NCI-H524 (cell line): ENCODE measurements around the gene GAN.
"Not testable (repeated sequence)": the region's sequence is repeated elsewhere in the genome, so short reads cannot be mapped to it uniquely, and the experiment has no call there.

Experiments
- DNase-seq, 2 experiments: peaks; one replicate each; lab custom pipeline; 2025; lab: John Stamatoyannopoulos, UW

The GAN gene

DNA sequence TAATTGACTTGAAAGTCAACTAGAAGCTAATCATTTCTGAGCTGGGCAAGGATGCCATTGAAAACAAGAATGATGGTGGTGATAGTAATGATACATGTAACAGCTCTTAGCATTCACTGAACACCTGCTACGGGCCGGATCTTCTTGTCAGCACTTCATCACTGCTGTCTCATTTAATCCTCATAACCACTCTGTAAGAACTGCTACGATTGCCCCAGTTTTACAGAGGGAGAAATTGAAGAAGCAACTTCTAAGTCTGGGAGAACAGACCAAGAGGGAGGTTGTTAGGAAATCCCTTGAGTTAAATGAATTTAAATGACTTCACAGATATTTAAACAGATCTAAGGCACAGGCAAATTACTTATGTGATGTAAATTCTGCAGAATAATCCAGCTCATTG, 7.0 kb upstream of the GAN start:
- peak; percentile 4 to 39 for DNase-seq

DNA sequence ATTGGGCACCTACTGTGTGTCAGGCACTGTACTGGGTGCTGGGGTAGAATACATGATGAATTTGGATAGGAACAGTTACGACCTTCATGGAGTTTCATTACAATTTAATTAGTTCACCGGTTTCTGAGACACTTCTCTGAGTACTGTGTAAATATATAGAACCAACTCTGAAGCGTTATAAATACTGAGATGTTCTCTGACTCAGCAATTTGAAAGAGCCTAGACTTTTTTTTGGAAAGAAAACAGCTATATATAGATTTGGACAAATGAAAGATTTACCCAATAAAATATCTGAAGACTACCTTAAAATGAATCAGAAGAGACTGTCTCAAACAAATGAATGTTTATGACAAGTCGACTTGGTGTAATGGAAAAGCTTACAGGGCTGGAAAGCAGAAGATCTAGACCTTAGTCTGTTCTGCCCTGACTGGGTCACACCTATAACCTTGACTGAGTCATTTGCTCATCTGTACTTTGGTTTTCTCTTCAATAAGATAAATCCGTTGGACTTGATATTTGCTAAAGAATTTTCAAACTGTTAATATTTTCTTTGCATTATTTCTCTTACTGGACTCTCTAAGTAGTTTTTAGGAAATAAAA, 4.6 kb upstream of the GAN start:
- no peak for DNase-seq

DNA sequence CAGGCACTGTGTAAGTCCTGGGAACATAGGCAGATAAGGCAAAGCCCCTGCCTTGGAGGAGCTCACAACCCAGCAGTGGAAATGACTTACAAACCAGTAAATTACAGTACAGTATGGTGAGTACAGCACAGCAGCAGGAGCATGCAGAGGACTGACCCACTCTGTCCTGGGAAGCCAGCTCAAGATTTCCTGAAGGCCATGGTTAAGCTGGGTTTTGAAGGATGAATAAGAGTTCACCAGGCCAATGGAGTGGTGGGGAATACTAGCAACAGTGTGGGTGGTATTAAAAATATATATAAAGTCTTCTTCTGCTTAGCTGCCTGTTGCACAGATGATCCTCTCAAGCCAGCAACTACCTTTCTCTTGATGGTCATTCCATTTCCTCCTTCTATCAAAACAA, 3.0 kb upstream of the GAN start:
- DNase-seq: no peak

DNA sequence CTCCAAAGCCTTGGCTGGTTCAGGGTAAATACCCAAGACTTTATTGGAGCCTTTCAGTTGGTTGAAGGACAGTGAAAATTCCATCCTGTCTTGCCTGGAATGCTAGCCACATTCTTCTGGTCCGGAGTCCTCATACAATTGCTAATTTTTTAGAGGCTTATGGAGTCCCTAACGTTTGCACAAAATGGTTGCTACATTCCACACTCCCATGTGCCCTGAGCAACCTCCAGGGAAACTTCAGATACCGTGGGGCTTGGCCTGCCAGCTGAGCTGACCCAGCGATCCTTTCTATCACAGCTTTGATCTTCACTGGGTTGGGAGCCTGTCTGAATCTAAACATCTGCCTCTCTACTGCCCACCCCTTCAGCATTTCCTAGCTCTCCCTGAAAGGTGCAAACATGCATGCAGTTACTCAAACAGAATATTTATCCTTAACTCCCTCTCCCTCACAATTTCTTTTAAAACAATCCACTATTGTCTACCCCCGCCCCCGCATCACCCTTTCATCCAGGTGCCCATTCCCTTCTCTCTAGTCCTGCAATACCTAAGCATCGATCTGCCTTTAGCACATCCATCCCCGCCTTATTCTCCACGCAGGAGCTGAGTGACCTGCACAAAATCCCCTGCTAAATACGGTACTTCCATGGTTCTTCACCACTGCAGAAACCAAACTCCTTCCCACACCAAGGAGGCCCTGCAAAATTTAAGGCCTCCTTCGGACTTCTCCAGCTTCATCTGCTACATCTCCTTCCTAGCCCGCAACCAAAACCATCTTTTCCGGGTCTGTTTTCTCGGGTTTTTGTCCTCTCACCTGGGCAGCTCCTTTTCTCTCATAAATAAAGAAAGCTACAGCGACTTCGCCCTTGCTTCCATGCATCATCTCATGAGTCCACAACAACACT, 810 bp upstream of the GAN start:
- peak in 1 of 2 experiments; percentile 30 for DNase-seq

DNA sequence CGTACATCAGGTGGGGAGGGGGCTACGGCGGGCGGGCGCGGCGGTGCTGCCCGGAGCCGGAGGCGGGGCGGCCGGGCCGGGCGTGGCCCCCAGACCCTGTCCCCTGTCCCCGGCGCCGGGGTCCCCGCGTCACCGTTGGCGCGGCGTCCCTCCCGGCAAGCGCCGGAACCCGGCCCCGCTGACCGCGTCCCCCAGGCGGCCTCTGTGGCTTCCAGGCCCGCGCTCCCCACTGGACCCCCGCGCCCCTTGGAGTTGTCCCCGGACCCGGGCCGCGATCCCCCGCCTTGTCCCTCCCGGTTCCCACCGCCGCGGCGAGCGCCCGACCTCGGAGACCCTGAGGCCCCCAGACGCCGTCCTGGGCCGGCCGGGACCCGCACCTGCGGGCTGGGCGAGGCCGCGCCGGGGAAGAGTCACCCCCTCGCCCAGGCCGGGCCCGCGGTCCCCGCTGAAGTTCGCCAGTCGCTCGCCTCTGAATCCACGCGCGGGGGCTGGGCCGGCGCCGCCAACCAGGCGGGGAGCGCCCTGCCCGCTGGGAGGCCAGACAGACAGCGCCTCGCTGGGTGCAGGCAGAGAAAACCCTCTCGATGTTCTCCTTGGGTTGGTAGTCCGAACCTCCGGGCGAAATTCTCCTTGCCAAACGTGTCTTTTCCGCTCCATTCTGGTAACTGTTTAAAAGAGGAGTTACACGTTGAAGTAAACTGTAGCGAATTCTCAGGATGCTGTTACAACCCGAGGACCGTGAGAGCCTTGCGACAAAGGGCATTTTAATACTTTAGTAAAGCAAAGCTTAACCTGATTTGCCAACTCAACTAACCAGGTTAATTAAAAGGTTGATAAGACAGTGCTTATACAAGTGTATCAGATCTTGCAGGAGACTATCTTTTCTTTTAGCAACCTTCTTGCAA, 761 bp downstream of the GAN start:
- DNase-seq: peak in 1 of 2 experiments; percentile 52

DNA sequence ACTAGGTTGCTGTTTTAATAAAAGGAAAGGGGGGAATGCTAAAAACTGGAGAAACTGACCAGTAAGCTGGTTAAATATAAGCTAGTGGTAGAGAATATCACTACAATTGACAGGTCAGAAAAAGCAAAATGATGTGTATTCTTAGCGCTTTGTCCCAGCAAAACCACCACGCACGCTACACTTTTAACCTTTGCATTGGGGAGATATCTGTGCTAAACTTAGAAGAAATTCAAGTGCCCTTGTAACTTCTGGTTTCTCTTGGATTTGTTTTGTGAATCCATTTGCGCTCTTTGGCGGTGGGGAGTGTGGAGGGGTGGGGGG, 1.4 kb downstream of the GAN start:
- no peak for DNase-seq

DNA sequence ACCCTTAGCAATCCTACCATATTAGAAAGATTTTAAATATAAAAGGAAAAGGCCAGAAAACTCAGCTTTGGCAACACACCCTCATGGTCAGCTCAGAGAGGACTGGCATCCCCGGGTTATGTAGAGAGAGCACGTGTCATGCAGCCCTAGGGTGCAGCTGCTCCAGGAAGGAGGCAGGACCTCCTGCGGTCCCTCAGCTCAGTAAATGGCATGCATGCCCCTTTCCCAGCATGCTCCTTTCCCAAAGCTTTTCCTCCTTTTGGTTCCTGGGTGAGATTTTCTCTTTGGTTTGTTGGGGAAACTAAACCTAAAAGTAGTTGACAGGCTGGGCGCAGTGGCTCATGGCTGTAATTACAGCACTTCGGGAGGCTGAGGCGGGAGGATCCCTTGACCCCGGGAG, 3.9 kb downstream of the GAN start:
- no peak for DNase-seq

DNA sequence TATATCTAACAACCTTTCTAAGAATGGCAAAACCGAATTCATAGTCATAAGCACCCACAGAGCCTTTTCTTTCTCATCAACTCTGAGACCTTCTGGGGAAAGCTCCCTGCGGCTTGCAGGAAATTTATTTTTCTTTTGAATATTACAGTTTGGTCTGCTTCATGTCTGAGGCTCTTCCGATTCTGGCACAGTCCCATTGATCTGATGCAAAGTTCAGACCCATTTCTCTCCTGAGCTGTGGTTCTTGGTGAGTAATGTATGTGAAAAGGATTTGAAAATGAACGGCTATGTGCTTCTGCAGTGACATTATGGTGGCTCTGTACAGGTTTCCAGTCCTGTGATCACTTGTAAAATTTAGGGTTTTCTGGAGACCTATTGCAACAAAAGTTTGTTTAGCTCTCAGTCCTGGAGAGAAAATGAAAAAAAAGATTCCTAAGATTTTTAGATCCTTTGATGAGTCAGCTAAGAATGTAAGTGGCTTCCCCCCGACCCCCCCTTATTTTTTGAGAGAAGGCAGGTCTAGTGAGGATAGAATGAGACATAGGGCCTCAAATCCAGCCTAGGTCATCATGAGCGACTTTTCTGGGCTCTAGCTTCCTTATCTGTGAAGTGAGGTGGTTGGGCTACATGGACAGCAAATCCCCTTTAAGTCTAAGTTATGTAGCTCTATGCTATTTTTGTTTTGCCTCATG, 4.6 kb downstream of the GAN start:
- no peak for DNase-seq

DNA sequence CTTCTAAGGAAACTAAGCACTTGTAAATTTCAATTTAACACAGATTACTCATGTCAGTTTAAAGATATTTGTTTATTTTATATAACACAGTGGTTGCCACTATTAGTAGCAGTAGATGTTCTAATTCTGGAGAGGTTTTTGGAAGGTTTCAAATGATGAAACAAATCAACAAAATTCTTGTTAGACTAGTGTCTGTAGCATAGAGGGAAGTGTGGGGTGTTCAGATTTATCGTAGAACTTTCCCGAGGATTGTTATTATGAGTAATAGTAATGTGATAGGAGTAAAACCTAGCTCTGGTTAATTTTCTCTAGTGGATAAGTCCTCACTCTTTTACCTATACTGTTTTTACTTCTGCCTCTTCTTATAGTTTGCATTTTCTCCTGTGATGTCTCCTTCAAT, 6.3 kb downstream of the GAN start:
- no peak for DNase-seq

DNA sequence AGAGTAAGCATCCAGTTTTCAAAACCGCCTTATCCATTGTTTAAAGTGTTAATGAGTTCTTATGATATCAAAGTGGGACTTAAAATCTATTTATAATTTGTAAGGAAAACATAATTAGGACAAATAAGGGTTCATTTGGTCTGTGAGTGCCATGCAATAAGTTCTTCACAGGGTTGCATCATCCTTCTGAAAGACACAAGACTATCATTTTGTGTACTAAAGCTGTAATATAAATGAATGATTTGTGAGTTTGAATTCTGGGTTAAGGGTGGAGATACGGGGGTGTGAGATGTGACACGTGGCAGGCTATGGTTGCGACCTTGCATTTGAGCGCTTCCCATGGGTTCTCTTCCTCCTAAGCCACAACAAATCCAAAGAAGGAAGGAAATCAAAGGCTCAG, 6.8 kb downstream of the GAN start:
- no peak for DNase-seq

DNA sequence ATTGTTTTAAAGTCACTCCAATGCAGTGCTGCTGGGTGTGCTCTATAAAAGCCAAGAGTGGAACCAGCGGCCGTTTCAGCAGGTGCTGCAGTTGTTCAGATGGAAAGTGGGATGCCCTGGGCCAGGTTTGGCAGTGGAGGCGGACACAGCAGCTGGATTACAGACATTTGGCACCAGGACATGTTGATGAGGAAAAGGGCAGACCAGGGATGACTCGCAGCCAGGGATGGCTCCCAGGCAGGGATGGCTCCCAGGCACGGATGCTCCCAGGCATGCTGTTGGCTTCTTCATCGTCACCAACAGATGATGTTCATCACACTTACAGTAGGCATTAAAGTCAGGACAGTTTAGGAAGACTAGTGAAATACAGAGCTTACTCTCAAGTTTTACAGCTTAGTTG, 10.0 kb downstream of the GAN start:
- DNase-seq: no peak

DNA sequence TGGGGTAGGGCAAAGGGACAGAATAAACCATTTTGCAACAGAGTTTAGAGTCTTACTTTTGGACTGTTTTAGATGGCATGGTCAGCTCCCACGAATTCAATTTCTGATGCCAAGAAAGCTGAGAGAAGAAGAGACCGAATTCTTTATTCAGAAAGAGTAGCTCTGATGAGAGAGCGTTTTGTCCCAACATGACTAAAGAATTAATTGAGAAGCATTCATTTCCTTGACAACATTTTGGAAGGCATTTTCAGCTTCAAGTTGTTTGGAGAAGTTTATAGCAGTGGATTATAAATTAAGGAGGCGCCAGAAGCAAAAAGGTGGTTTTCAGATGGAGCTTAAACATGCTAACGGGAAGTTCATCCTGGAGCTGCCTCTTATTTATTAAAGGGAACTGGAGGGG, 12.2 kb downstream of the GAN start:
- no peak for DNase-seq

DNA sequence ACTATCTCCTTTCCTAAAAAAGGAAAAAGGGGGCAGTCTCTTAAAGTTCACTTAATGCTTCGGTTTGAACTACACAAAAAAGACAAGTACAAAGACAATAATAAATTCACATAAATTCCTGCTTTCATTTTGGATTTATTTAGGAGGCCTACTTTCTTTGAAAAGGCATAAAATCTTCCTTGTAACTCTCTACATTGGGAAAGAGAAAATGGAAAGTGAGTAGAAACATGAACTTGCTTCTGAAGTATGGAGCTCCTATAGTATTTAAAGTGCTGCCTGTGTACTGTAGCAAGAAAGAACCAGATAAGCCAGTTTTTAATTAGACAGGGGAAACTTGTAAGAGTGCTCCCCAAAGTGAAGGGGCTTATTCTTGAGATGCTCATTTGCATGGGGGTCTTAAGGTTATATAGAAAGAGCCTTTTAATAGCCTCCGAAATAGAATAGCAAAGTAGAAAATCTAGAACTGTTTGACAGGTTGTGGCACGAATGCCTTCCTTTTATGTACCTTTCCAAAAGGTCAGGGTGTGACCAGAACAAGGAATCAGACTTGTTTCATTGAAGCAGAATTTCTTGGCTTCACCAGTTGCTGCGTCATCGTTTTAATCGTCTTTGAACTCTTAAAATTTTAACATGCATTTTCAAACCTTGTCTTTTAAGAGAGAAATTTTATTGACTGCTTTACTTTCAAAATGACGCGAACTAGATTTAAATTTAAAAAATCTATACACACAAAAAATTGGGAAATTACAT, 12.9 kb downstream of the GAN start:
- DNase-seq: no peak

DNA sequence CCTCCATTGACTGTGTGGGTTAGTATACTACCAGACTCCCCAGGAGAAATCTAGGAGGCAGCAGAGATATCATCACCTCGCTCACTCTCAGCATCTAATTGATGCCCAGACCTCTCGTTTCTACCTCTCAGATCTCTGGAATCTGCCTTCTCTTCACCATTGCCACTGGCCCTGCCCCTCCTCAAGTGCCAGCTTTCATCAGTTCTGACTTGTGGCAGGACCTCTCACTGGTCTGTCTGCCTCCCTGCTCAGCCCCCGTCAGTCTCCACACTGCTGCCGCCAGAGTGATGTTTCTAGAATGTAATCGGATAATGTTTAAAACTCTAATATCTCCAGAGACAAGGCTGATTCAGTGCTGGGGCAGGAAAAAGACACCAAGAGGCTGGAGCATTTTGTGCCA, 15.2 kb downstream of the GAN start:
- DNase-seq: no peak

DNA sequence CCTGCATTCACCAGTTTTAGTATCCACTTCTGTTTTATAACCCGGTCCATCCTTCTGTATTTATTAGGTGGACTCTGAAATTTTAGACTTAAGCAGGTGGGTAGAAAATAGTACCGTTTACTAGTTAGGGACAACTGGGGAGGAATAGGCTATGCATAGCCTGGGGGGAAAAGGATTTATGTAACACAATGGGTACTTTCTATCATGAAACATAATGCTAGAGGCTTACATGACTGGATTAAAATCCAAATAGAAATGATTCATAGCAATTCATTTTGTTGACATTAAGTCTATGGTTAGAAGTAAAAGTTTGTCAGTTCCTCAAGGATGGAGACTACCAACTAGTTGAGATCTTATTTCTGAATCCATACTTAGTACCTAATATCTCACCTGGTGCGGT, 18.6 kb downstream of the GAN start:
- no peak for DNase-seq

DNA sequence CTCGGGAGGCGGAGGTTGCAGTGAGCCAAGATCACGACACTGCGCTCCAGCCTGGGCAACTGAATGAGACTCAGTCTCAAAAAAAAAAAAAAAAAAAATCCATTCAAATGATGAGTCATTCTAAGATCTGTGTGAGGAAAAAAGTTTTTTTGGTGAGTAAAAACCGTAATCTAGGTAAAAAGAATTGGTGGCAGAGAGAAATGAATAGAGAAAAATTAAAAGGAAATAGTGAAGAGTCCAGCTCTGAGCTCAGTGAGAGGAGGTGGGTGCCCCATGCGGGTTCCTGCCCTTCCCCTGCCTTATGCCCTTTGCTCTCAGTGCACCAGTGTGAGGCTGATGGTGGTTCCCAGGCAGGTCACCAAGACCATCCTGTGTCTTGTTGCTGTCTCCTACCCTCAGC, 20.9 kb downstream of the GAN start:
- no peak for DNase-seq

DNA sequence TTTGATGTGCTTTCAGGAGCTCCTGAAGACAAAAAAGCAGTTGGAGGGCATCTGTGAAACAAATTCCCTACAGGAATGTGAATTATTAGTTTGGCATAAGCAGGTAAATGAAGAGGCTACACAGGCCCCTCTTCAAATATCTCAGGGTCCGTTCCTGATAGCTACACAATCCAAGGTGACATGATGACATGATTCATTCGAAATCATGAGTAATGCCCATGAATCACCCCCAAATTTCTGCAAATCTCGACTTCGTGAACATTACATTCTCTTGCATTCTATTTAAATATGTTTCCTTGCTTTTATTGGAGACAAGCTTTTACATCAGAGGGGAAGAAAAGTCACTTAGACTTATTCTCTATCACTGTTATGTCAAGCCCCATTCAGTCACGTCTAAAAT, 22.3 kb downstream of the GAN start:
- DNase-seq: no peak

DNA sequence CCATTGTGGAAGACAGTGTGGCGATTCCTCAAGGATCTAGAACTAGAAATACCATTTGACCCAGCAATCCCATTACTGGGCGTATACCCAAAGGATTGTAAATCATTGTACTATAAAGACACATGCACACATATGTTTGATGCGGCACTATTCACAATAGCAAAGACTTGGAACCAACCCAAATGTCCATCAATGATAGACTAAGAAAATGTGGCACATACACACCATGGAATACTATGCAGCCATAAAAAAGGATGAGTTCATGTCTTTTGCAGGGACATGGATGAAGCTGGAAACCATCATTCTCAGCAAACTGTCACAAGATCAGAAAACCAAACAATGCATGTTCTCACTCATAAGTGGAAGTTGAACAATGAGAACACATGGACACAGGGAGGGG, 30.4 kb downstream of the GAN start:
- not testable (repeated sequence) for DNase-seq

DNA sequence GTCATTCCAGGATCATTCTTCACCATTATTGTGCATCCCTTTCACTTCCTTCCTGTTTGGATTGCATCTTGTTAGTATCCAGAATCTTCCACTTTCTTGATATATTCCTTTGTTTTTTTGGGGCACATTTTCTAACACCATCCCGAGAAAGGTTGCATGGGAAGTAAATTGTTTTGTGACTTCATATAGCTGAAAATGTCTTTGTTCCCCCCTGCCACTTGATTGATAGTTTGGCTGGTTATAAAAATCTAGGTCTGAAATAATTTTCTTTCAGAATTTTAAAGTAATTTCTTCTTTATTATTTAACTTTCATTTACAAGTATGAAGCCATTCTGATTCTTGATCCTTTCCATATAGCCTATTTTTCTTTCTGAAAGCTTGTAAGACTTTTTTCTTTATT, 32.7 kb downstream of the GAN start:
- DNase-seq: no peak

DNA sequence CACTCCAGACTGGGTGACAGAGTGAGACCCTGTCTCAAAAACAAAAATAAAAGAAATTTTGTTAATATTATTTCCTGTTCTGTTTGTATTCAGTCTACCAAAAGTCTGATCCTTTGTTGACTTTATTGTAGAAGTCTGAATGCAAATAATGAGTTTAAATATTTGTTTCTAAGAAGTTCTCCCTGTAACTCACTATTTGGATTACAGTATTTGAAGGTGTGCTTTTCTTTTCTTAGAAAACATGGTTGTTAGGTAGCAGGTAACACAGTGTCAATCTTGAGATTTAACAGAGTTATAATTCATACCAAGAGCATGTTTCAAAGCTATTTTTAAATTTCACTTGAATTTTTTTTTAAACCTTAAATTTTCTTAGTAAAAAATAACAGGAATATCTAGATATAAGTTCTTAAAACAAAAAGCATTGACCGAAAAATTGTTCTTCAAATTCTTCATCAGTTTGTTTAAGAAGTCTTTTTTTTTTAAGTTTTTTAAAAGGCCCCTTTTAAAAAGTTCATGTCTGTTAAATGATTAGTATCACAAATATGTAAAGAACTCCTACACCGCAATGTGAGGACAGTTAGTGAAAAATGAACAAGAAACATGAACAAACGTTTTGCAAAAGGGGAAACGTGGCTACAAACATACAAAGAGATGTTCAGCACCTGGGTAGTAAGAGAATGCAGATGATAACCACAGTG, 35.0 kb downstream of the GAN start:
- no peak for DNase-seq

DNA sequence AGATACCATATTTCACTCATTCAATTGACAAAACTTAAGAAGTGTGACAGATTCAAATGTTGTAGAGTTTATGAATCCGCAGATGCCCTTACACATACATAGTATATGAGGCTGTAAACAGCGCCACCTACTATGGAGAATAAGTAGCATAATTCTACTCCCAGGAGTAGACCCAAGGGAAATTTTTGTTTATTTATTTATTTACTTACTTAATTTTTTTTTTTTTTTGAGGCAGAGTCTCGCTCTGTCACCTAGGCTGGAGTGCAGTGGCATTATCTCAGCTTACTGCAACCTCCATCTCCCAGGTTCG, 35.5 kb downstream of the GAN start:
- peak in 1 of 2 experiments; percentile 7 for DNase-seq
